GM15510 (cell line): ENCODE data around the gene FBXL12.

ENCODE experiments used
- POLR2A ChIP-seq: IDR thresholded peaks from 3 replicates; pipeline ENCODE4 v1.6.1; 2011; ENCODE audit warnings: borderline replicate concordance; ENCODE audit not compliant: insufficient read length; ENCODE audit errors: extremely low read depth

Gene FBXL12

GRCh38 chr19:9847087-9847671 is 28.3 kb upstream of the FBXL12 start:
- TF ChIP-seq POLR2A, result no peak

- TF ChIP-seq POLR2A, result no peak
Observed at GRCh38 chr19:9842834-9843625, 24.2 kb upstream of the FBXL12 start.

- no peak for TF ChIP-seq POLR2A
Observed at GRCh38 chr19:9839415-9839814, 20.5 kb upstream of the FBXL12 start.

- TF ChIP-seq POLR2A, result no peak
Observed at GRCh38 chr19:9838324-9838723, 19.4 kb upstream of the FBXL12 start.

GRCh38 chr19:9836021-9836420 is 17.1 kb upstream of the FBXL12 start:
- no peak for TF ChIP-seq POLR2A

GRCh38 chr19:9835507-9835949 is 16.6 kb upstream of the FBXL12 start:
- TF ChIP-seq POLR2A, result no peak

GRCh38 chr19:9834726-9835506 is 16.0 kb upstream of the FBXL12 start, which contains the start of gene PIN1:
PIN1 (plus strand) TSS chr19:9835318; CDS start chr19:9835345, 27 bp downstream.
- TF ChIP-seq POLR2A, result peak; percentile 68

GRCh38 chr19:9834307-9834725 is 15.4 kb upstream of the FBXL12 start:
- TF ChIP-seq POLR2A, result no peak

- no peak for TF ChIP-seq POLR2A
Observed at GRCh38 chr19:9828551-9829063, 9.7 kb upstream of the FBXL12 start.

GRCh38 chr19:9827289-9828238 is 8.7 kb upstream of the FBXL12 start, which contains the start of gene UBL5:
UBL5 (plus strand) TSS chr19:9827918; CDS start chr19:9828338, 420 bp downstream.
- TF ChIP-seq POLR2A, result peak; percentile 94

- TF ChIP-seq POLR2A, result no peak
Observed at GRCh38 chr19:9823816-9824215, 4.9 kb upstream of the FBXL12 start.

- TF ChIP-seq POLR2A, result peak; percentile 39
Observed at GRCh38 chr19:9819596-9819909, 674 bp upstream of the FBXL12 start.

- no peak for TF ChIP-seq POLR2A
Observed at GRCh38 chr19:9818175-9818733, 625 bp downstream of the FBXL12 start.

- no peak for TF ChIP-seq POLR2A
Observed at GRCh38 chr19:9811139-9811538, 7.7 kb downstream of the FBXL12 start.
